ENCODE results near the gene UBE2S. TPM values are rescaled to one million over a fixed set of nuclear protein-coding genes. Genes with fewer than 3 reads are reported as not detected.
"Not testable (repeated sequence)": the region's sequence is repeated elsewhere in the genome, so short reads cannot be mapped to it uniquely, and the experiment has no call there.

UBE2S gene
- total RNA-seq, result 227 and 248 TPM in 2 replicates

- Mint-ChIP-seq H3K27ac (peak within 1 kb of the TSS; percentile 98), H3K4me1 (peaks cover 34% of the 10 kb centered on the region), H3K4me3 (peak within 1 kb of the TSS; percentile 89), H3K36me3 (ENCODE audit: low read depth) (peaks cover 44% of the 10 kb centered on the region), H3K9me3 (peaks cover 16% of the 10 kb centered on the region)
- intact Hi-C loops (cut with micrococcal nuclease), result loop anchor here (1.0 to 5.0 kb wide), 3 partner anchors 9 to 149 kb away; partner anchors contain the start of gene PPP6R1
- not testable (repeated sequence) for DNase-seq, H3K27me3 Mint-ChIP-seq
Observed at GRCh38 chr19:55407550-55407799, at the start of gene UBE2S. UBE2S (minus strand) TSS chr19:55407788; CDS start chr19:55407589, 199 bp downstream.

- no peak overlapping the region for H3K4me3 Mint-ChIP-seq
- H3K4me1 Mint-ChIP-seq, result peaks cover 12% of the 10 kb centered on the region
- no peak overlapping the region for H3K27ac Mint-ChIP-seq
- H3K36me3 Mint-ChIP-seq (ENCODE audit: low read depth), result peaks cover 9% of the 10 kb centered on the region
- H3K27me3 Mint-ChIP-seq, result peaks cover 20% of the 10 kb centered on the region
- intact Hi-C loops (cut with micrococcal nuclease), result no loop called here
- DNase-seq, result no peak
- no peaks in the 10 kb centered on the region for H3K9me3 Mint-ChIP-seq
Observed at GRCh38 chr19:55456347-55456746, 48.8 kb upstream of the UBE2S start.

- H3K9me3 Mint-ChIP-seq, result no peaks in the 10 kb centered on the region
- H3K4me1 Mint-ChIP-seq, result peaks cover 9% of the 10 kb centered on the region
- DNase-seq, result no peak
- H3K27ac Mint-ChIP-seq, result no peak overlapping the region
- H3K27me3 Mint-ChIP-seq, result peaks cover 24% of the 10 kb centered on the region
- intact Hi-C loops (cut with micrococcal nuclease), result no loop called here
- H3K36me3 Mint-ChIP-seq (ENCODE audit: low read depth), result peaks cover 9% of the 10 kb centered on the region
- no peak overlapping the region for H3K4me3 Mint-ChIP-seq
Observed at GRCh38 chr19:55455576-55456235, 48.1 kb upstream of the UBE2S start.

- peak; percentile 86 for DNase-seq
- Mint-ChIP-seq H3K9me3 (no peaks in the 10 kb centered on the region), H3K4me1 (peaks cover 5% of the 10 kb centered on the region), H3K27ac (no peak overlapping the region), H3K4me3 (no peak overlapping the region), H3K27me3 (peaks cover 29% of the 10 kb centered on the region), H3K36me3 (ENCODE audit: low read depth) (peaks cover 9% of the 10 kb centered on the region)
- intact Hi-C loops (cut with micrococcal nuclease), result no loop called here
Observed at GRCh38 chr19:55454787-55455243, 47.2 kb upstream of the UBE2S start.

- no peak for DNase-seq
- Mint-ChIP-seq H3K27ac (no peak overlapping the region), H3K36me3 (ENCODE audit: low read depth) (peaks cover 9% of the 10 kb centered on the region), H3K27me3 (peaks cover 30% of the 10 kb centered on the region), H3K9me3 (no peaks in the 10 kb centered on the region), H3K4me3 (no peak overlapping the region), H3K4me1 (peaks cover 5% of the 10 kb centered on the region)
- intact Hi-C loops (cut with micrococcal nuclease), result no loop called here
Observed at GRCh38 chr19:55453511-55454260, 46.1 kb upstream of the UBE2S start.

GRCh38 chr19:55452749-55453346, 45.3 kb upstream of the UBE2S start:
- Mint-ChIP-seq H3K27ac (no peak overlapping the region), H3K27me3 (peaks cover 30% of the 10 kb centered on the region), H3K36me3 (ENCODE audit: low read depth) (peaks cover 9% of the 10 kb centered on the region), H3K9me3 (no peaks in the 10 kb centered on the region), H3K4me3 (no peak overlapping the region), H3K4me1 (peaks cover 5% of the 10 kb centered on the region)
- peak; percentile 84 for DNase-seq
- intact Hi-C loops (cut with micrococcal nuclease), result no loop called here

GRCh38 chr19:55451965-55452748, 44.6 kb upstream of the UBE2S start:
- Mint-ChIP-seq H3K9me3 (no peaks in the 10 kb centered on the region), H3K4me3 (no peak overlapping the region), H3K27me3 (peaks cover 30% of the 10 kb centered on the region), H3K4me1 (peaks cover 5% of the 10 kb centered on the region), H3K36me3 (ENCODE audit: low read depth) (peaks cover 9% of the 10 kb centered on the region), H3K27ac (no peak overlapping the region)
- intact Hi-C loops (cut with micrococcal nuclease), result no loop called here
- no peak for DNase-seq

GRCh38 chr19:55451163-55451964, 43.8 kb upstream of the UBE2S start:
- peak overlapping the region; percentile 47 for H3K4me3 Mint-ChIP-seq
- intact Hi-C loops (cut with micrococcal nuclease), result no loop called here

GRCh38 chr19:55449469-55449868, 41.9 kb upstream of the UBE2S start:
- intact Hi-C loops (cut with micrococcal nuclease), result no loop called here
- Mint-ChIP-seq H3K9me3 (no peaks in the 10 kb centered on the region), H3K27ac (no peak overlapping the region), H3K4me3 (no peak overlapping the region), H3K27me3 (peaks cover 41% of the 10 kb centered on the region), H3K4me1 (peaks cover 2% of the 10 kb centered on the region), H3K36me3 (ENCODE audit: low read depth) (peaks cover 6% of the 10 kb centered on the region)
- no peak for DNase-seq

More at GRCh38 chr19:55451163-55451964, 43.8 kb upstream of the UBE2S start:
- H3K4me1 Mint-ChIP-seq, result peaks cover 5% of the 10 kb centered on the region
- H3K9me3 Mint-ChIP-seq, result no peaks in the 10 kb centered on the region
- peaks cover 30% of the 10 kb centered on the region for H3K27me3 Mint-ChIP-seq
- no peak for DNase-seq
- peaks cover 9% of the 10 kb centered on the region for H3K36me3 Mint-ChIP-seq (ENCODE audit: low read depth)
- H3K27ac Mint-ChIP-seq, result no peak overlapping the region

- H3K27me3 Mint-ChIP-seq, result peaks cover 45% of the 10 kb centered on the region
- intact Hi-C loops (cut with micrococcal nuclease); H3K36me3 Mint-ChIP-seq (ENCODE audit: low read depth); DNase-seq; H3K9me3 Mint-ChIP-seq; H3K4me1 Mint-ChIP-seq; H3K27ac Mint-ChIP-seq; H3K4me3 Mint-ChIP-seq: not testable (repeated sequence)
Observed at GRCh38 chr19:55448175-55448490, 40.5 kb upstream of the UBE2S start.

- intact Hi-C loops (cut with micrococcal nuclease), result no loop called here
- peaks cover 3% of the 10 kb centered on the region for H3K4me1 Mint-ChIP-seq
- peak; percentile 62 for DNase-seq
Observed at GRCh38 chr19:55447421-55448174, 40.0 kb upstream of the UBE2S start.

GRCh38 chr19:55446060-55446459, 38.5 kb upstream of the UBE2S start:
- no peak overlapping the region for H3K27ac Mint-ChIP-seq
- H3K4me3 Mint-ChIP-seq, result no peak overlapping the region
- no peaks in the 10 kb centered on the region for H3K9me3 Mint-ChIP-seq
- H3K27me3 Mint-ChIP-seq, result peaks cover 48% of the 10 kb centered on the region
- peaks cover 9% of the 10 kb centered on the region for H3K4me1 Mint-ChIP-seq
- no peak for DNase-seq
- H3K36me3 Mint-ChIP-seq (ENCODE audit: low read depth), result peaks cover under 1% of the 10 kb centered on the region
- intact Hi-C loops (cut with micrococcal nuclease), result no loop called here

More at GRCh38 chr19:55447421-55448174, 40.0 kb upstream of the UBE2S start:
- H3K4me3 Mint-ChIP-seq, result no peak overlapping the region
- no peaks in the 10 kb centered on the region for H3K9me3 Mint-ChIP-seq
- H3K36me3 Mint-ChIP-seq (ENCODE audit: low read depth), result no peaks in the 10 kb centered on the region
- H3K27me3 Mint-ChIP-seq, result peaks cover 45% of the 10 kb centered on the region
- H3K27ac Mint-ChIP-seq, result no peak overlapping the region
